ENCODE measurements around the gene HDAC10.

Gene HDAC10, protein sequence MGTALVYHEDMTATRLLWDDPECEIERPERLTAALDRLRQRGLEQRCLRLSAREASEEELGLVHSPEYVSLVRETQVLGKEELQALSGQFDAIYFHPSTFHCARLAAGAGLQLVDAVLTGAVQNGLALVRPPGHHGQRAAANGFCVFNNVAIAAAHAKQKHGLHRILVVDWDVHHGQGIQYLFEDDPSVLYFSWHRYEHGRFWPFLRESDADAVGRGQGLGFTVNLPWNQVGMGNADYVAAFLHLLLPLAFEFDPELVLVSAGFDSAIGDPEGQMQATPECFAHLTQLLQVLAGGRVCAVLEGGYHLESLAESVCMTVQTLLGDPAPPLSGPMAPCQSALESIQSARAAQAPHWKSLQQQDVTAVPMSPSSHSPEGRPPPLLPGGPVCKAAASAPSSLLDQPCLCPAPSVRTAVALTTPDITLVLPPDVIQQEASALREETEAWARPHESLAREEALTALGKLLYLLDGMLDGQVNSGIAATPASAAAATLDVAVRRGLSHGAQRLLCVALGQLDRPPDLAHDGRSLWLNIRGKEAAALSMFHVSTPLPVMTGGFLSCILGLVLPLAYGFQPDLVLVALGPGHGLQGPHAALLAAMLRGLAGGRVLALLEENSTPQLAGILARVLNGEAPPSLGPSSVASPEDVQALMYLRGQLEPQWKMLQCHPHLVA

DNA sequence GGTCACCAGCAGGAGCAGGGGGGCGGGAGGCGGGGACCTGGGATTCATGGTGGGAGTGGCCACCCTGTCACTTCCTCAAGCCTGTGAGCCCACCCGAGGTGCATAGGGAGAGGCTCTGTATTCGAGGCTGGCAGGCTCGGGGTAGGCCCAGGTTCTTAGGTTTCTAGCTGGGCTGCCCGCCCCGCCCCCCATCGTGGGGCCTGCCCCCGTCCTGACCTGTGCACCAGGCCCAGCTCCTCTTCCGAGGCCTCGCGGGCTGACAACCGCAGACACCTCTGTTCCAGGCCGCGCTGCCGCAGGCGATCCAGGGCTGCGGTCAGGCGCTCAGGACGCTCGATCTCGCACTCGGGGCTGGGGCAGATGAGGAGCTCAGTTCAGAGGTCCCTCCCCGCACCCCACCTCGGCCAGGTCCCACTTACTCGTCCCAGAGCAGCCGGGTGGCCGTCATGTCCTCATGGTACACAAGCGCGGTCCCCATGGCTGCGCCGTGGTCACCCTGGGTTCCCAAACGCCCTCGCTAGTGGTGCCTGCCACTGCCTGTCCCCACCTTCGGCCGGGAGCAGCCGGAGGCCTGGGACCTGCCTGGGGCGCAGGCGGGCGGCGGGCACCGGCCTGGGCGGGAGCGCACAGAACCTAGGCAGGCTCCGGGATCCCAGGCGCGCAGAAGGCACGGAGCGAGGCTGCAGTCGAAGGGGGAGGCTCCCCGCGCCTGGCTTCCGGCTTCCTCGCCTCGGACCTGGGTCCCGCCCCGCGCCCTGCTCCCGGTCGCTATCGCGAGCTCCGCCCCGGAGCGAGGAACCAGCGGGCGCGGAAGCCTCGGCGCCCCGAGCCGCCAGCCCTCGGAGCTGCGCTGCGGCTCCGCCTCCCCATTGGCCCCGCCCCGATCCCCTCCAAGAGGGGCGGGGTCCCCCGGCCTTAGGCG lies at the start of gene HDAC10:
Gene HDAC10 (minus strand): TSS at position 711 of the 922 bp plus-strand sequence. CDS start 233 bp downstream, at position 478.
- DNase-seq = peak; percentile 50

DNA sequence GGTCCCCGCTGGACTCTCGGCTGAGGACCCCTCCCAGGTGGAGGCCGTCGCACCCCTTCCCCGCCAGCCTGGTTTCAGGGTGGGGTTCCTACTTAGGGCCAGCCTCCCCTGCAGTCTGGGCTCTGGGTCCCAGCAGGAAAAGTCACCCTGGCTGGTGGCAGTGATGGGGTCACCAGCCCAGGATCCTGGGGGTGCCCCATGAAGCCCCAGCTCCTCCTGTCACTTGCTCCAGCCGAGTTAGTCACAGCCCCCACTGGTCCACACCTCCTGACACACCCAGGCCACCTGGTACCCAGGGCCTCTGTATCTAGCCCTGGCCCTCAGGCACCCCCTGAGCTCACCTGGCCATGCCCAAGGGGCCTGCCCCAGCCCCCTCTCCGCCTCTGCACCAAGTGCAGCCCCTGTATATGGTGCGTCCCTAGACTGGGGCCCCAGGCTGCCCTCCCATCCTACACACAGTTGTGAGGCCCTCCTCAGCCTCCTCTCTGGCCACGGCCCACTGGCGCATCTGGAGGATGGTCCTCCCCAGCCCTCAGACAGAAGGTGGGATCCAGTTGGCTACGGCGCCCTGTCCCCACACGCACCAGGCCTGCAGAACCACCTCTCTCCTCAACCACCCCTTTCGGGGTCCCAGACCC lies 49.7 kb upstream of the HDAC10 start:
- no peak for DNase-seq

DNA sequence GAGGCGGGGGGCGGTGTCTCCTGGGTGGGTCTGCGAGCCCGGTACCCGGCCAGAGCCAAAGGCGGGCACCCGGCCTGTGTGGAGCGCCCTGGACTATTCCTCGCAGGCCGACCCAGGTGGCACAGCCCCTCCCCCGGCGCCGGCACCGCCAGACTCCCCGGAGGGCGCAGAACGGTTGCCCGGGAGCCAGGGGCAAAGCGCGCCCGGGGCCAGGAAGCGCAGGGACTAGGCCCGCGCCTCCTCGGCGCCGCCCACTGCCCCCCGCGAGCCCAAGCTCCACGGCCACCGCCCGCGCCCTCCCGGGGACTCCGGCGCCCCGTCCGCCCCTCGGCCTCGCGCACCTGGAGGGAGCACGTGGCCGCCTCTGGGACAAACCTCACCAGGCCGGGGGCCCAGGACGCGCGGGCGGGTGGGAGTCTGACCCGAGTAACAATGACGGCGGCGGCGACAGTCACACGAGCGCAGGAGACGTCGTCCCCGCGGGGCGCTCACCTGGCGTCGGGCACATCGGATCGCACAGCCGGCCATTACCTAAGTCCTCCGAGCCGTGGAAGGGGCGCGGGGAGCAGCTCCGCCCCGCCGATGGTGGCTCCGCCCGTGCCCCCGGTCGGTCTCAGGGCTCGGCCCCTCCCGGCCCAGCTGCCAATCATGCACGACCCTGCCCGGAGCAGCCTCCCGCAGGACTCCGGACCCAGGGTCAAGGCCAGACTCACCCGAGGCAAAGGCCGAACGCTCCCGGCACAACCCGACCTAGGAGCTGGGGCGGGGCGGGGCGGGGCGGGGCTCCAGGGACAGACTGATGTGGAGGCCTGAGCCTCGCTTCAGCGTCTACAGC lies 48.9 kb upstream of the HDAC10 start:
- no peak for DNase-seq

DNA sequence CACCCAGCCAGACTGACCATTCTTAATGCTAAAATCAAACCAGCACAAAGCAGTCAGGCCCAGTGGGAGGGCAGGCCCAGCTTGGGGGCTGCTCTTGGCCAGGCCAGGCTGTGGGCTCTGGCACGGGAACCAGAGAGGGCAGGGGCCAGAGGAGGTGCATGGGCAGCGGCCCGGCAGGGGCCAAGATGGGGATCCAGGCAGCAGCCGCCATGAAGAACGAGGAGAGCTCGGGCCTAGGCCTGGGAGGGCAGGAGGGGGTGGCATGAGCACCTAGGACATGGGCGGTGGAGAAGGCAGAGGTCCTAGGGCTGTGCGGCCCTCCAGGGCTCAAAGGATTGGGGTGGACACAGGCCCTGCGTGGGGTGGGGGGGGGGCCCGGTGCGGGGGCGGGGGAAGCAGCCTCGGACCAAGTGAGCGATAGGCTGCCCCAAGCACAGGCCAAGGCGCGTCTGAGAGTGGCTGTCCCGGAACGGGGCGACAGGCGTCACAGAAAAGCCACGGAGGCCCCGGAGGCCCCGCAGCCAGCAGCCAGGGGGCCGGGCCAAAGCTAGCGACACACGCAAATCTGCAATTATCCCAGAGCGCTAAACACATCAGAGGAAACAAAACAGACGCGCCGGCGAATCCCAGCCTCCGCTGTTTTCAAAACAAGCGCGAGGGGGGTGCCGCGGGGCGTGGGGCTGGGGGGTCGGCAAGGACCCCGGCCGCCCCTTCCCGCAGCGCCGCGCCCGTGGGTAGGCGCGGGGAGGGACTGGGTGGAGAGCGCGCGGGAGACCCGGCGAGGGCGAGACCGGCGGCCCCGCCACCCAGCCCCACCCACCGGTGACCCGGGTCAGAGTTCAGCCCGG lies 48.1 kb upstream of the HDAC10 start:
- DNase-seq = no peak

DNA sequence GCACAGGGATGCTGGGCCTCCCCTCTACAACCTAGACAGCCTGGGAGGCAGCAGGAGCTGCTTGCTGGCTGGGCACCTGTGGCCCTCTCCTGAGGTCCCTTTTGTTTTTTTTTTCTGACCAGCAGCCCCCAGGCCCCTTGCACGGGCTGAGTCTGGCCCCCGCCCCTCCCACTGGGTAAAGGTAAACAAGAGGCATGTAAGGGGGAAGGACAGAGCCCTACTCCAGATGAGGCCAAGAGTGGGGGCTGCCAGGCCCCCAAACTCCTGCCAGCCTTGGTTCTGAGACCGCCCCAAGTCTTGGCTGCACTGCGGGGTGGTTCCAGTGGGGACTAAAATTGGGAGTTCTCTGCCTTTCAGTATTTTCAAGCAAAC lies 47.2 kb upstream of the HDAC10 start:
- DNase-seq = no peak

DNA sequence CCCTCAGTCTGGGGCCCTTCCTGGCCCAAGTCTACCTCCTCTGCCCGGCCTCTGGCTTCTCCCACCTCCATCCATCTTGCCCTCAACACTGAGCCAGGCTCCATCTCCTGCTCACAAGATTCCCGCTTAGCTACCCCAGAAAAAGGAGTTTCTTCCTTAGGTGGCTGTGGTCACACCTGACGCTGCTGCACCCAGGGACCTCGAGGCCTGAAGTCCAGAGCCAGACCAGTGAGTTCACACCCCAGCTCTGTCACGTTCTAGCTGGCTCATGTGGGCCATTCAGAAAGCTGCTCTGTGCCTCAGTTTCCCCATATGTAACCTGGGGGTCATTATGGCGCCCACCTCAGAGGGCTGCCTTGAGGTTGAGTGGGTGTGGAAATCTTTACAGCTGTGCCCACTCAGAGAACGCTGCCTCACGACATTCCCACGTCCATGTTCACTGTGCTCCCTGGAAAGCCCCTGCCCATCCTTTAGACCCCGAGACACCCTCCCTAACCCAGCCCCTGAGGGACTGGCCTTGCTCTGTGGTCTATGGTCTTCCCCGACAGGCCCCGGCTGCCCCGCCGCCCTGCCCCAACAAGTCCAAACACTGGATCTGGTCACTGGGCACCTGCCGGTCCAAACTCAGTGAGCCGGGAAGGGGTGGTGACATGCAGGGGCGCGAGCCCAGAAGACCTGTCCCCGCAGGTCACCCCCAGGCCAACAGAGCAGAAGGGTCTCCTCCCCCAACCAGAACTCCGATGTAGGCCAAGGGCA lies 46.6 kb upstream of the HDAC10 start:
- no peak for DNase-seq

DNA sequence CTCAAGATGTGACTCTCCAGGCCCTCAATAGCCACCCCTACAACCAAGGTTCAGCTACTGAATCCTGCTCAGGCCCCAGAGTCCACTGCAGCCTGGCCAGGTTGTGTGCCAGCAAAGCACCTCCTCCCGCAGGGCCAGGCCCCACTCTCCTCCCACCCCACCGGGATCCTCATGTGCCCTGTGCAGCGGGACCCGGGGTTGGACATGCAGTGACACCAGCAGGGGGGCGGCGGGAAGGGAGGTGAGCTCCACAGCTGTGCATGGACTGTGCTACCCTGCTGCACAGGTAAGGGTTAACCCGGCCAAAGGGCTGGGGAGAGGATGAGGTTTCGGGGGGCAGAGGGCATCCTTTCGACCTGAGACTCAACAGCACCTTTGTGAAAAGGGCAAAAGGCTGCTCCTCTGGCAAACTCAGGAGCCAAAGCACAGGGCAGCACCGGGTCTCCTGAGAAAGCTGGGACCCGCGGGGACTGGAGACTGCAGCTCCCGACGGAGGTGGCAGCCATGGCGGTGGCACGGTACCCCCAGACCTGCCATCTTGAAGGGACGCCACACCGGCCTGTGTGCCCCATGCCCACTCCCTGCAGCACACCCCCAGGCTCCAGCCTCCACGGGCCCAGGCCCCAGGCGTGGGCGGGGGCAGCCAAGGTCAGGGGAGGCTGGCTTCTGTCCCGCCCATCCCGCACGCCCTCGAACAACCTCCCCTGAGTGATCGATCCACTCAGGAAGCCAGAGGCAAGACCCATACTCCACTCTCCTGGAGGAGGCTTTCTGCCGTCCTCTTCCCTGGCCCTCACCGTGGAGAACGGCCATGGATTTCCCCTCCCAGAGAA lies 45.8 kb upstream of the HDAC10 start:
- no peak for DNase-seq

DNA sequence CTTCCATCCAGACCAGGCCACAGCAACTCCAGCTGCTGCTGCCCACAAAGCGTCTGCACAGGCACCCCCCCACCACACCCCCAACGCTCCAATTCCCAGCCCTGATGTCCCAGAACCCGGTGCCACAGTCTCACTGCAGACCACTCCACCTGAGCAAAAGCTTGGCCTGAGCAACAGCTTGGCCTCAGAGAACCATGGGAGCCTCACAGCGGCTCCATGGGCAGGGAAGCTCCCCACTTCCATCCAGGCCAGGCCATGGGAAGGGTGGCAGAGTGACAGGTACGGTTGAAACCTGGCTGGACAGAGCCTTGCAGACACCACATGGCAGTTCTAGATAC lies 43.2 kb upstream of the HDAC10 start:
- no peak for DNase-seq

DNA sequence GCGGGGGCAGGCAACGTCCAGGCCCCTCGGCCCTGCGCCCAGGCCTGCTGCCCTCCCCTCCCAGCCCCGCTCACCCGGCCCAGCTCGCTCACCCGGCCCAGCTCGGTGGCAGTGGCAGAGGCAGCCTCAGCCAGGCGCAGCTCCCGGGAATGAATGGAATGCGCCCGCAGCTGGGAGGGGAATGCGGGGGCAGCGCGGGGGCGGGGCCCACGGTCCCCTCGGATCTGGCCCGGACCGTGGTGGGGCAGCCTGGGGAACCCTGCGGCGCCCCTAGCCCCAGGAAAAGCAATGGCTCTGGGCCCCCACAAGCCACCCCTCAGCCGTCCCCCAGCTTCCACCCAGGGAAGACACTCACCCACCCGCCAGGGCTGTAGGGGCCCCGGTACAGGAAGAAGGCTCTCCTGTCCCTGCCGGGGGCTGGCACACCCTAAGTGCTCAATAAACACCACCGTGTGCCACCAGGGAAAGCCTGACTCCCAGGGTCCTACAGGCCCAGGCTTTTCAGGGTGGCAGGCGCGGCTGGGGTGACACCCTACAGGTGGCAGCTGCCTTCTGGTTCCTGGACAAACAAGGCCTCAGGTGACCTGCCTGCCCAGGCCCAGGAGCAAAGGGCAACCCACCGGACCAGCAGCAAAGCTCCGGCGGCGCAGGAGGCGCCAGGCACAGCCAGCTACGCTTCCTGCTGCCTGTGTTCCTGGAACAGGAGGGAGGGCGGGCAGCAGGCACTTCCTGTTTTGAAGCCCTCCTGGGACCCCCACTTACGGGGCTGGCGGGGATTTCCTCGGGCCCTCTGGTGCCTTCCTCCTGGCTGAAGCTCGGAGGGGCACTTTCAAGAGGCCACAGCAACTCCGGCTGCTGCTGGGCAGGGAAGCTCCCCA lies 42.6 kb upstream of the HDAC10 start:
- no peak for DNase-seq

DNA sequence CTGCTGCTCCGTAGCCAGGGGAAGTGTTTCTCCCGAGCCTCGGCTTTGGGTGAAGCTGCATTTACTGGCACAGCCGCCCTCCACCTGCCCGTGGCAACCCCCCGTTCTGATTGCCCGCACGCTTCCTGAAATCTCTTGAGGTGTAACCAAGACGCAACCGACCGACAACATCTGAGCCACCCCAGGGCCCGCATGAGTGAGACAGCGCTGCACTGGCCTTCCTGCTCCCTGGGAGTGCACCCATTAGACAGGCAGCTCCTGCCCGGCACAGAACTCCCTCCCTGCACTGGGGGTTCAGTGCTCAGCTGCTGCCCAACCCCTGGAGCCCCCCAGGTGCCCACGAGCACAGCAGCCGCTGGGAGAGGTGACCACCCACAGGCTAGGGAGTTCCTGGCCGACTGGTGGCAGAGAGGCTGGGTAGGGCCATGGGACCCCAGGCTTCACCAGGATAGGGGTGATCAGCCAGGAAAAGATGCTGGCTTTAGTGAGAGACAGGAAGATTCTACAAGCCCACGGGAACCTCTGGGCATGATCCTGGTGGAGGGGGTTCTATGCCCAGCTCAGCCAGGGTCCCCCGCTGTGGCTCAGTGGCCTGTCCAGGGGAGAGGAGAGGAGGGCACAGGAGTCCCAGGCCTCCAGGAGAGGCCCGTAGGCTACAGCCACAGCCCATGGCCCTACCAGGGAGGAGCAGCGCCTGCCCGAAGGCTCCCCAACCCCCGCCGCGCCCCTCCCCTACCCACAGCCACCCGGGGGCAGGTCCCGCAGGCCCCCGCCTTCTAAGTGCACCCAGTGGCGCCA lies 41.8 kb upstream of the HDAC10 start:
- DNase-seq = no peak

DNA sequence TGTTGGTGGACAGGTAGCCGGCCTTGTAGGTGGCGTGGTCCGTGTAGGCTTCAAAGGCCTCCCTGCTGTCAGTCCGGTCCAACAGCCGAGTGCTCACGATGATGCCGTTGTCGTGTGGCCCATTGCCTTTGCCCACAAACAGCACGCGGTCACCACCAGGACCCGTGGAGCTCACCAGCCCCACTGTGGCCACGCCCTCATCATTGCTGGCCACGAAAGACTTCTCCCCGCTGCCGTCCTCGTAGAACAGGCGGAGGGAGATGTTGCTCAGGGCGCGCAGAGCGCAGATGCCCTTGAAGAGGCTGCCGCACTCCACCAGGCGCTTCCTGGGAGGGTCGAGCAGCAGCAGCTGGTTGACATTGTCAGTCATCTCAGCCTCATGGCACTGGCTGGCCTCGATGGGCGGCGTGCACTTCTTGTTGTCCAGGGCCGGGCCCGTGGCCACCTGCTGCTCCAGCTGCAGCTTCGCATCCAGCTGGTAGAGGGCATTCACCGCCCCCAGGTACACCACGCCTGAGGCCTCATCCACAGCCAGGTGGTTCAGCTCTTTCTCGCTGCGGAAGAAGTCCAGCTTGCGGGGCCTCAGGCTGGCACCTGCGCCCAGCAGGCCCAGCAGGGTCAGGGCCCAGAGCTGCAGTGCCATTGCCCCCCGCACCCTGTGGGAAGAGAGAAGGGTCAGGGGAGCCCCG lies 39.0 kb upstream of the HDAC10 start:
- DNase-seq = no peak

DNA sequence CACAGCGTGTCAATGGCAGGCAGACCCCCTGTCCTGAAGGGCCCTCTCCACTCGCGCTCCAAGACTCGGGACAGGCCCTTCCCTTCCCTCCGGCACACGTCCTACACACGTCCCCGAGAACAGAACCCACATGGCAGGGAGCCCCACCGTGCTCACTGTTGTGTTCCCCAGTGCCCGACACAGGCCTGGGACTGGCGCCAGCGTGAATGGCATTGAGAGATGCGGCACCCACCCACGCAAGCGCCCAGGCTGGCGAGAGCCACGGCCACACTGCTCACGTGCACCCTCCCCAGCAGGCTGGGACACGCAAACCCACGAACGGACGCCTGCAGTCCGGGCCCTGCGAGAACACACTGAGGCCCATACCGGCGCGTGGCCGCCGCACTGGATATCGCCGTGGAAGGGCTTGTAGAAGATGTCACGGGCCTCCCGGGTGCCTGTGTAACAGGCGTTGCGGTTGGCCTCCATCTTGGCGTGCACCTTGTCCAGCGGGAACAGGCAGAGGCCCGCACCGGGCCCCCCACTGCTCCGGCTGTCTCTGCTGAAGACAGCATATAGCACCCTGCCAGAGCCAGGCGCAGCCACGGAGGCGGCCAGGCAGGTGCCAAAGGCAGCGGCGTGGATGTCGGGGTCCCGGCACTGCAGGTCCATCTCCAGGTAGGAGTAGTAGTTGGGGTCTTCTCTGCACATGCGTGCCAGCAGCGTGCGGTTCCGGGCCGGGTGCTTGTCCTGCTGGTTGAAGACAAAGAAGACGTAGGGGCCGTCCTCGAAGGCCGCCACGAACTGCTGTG lies 38.3 kb upstream of the HDAC10 start:
- DNase-seq = no peak

DNA sequence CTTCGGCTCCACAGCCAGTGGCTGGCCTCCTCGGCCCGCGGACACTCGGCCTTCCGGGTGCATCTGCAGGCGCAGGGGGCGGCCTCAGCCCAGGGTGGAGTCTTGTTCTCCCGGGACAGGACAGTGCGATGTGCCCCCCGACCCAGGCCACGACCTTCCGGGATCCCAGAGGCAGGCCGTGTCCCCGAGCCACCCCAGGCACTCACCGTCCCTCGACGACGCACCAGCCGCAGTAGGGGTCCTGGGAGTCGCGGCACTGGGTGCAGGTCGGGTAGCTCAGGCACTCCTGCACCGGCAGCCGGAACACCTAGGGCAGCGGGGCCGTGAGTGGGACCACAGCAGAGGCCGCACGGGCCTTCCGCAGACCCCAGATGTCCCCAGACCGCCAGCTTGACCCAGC lies 36.7 kb upstream of the HDAC10 start:
- DNase-seq = no peak

DNA sequence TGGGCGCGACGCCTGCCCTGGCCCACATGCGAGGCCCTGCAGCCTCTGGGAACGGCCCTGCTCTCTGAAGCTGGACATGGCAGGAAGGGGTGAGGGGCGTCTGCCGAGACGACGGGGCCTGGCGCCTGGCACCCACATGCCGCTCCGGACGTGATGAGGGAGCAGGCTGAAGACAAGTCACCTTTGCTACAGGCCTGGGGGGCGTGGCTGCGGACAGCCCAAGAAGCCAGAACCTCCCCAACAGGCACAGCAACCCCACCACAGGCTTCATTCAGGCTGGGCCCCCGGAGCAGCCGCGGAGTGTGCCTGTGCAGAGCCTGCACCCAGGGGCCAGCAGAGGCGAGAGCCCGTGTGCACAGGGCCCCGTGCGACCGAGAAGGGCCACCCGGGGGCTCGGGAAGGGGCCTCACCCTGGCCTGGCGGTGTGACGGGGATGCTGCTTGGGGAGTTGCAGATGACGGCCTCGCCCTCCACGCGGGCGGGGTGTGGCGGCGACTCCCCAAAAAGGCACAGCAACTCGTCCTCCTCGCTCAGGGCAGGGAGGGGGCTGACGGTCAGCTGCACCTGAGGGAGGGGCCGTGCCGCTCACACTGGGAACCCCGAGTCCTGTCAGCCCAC lies 35.7 kb upstream of the HDAC10 start:
- DNase-seq = no peak

DNA sequence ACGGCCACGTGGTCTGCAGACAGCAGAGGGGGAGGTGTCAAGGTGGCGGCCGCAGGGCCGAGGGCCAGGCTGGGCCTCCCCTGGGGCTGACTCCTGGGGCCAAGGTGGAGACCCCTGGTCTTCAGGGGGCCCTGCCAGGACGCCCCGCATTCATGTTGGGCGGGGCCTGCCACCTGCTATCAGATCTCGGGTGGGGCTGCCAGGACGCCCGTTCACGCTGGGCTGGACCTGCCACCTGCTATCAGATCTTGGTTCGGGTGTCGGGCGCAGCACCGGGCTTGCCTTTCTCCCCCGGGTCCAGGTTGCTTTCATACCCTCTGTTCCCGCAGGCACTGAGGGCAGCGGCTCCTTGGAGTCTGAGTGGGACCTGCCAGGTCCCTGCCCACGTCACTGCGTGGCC lies 35.2 kb upstream of the HDAC10 start:
- no peak for DNase-seq

Data from NCI-H748 treated with DMSO at 0.1 percent for 48 hours (cell line).